Osteoblast (primary cell): ENCODE measurements around the gene ABCG1. TPM values are rescaled to one million over a fixed set of nuclear protein-coding genes. Genes with fewer than 3 reads are reported as not detected.

ENCODE experiments used
- DNase-seq: peaks from one replicate; pipeline ENCODE4 v3.0.0; 2011; ENCODE audit warnings: low spot score, mixed read lengths; ENCODE audit not compliant: insufficient read length; ENCODE audit errors: missing footprints
- H2AFZ ChIP-seq: 2 replicates; pipeline ENCODE4 v1.6.0; 2011; ENCODE audit warnings: mild to moderate bottlenecking, low read length
- H3K27ac ChIP-seq: 2 replicates; pipeline ENCODE4 v1.5.1; 2011; ENCODE audit warnings: mild to moderate bottlenecking, low read depth, low read length, moderate library complexity
- H3K27me3 ChIP-seq: 2 replicates; pipeline ENCODE4 v1.6.0; 2012; ENCODE audit warnings: mild to moderate bottlenecking, control low read depth, inconsistent platforms, low read length, moderate library complexity; ENCODE audit not compliant: insufficient read depth
- H3K36me3 ChIP-seq: 2 replicates; pipeline ENCODE4 v1.5.1; 2011; ENCODE audit warnings: mild to moderate bottlenecking, low read length, control low read depth, moderate library complexity; ENCODE audit not compliant: insufficient read depth
- H3K4me1 ChIP-seq: 2 replicates; pipeline ENCODE4 v1.5.1; 2011; ENCODE audit warnings: mild to moderate bottlenecking, low read length, control low read depth, moderate library complexity; ENCODE audit not compliant: insufficient read depth
- H3K4me2 ChIP-seq: 2 replicates; pipeline ENCODE4 v1.6.0; 2011; ENCODE audit warnings: mild to moderate bottlenecking, low read length; ENCODE audit not compliant: insufficient read depth
- H3K4me3 ChIP-seq: fragments of 200-600 bp; sonication (generic); 3 replicates; pipeline ENCODE4 v1.5.1; 2012; ENCODE audit warnings: mild to moderate bottlenecking, low read length, inconsistent platforms; ENCODE audit not compliant: insufficient read depth
- H3K79me2 ChIP-seq: 2 replicates; pipeline ENCODE4 v1.6.0; 2012; ENCODE audit warnings: mild to moderate bottlenecking, low read length, control low read depth, inconsistent platforms; ENCODE audit not compliant: insufficient read depth
- H3K9me3 ChIP-seq: 2 replicates; pipeline ENCODE4 v1.5.1; 2011; ENCODE audit warnings: low read depth, low read length, control low read depth
- H4K20me1 ChIP-seq: 2 replicates; pipeline ENCODE4 v1.6.0; 2012; ENCODE audit warnings: mild to moderate bottlenecking, low read length, control low read depth; ENCODE audit not compliant: insufficient read depth
- CTCF ChIP-seq: IDR thresholded peaks from 2 replicates; pipeline ENCODE4 v1.5.1; 2011; ENCODE audit warnings: mild to moderate bottlenecking, low read depth, low read length, moderate library complexity; ENCODE audit errors: extremely low read depth
- total RNA-seq: library from RNA; depleted of rRNA; stranded (reverse); fragments of >200 nt; gene quantifications from 2 replicates; pipeline ENCODE4 v1.2.3, GENCODE V29; 2012

Gene ABCG1
- total RNA-seq, 1 donor, result 0.72 TPM

GRCh38 chr21:42343101-42343500 lies 124.2 kb downstream of the ABCG1 start:
- Histone ChIP-seq H3K9me3 (no peaks in the 10 kb centered on the region), H4K20me1 (no peaks in the 10 kb centered on the region), H2AFZ (no peak overlapping the region), H3K27me3 (no peaks in the 10 kb centered on the region), H3K36me3 (no peaks in the 10 kb centered on the region), H3K27ac (no peak overlapping the region), H3K79me2 (no peaks in the 10 kb centered on the region), H3K4me3 (no peak overlapping the region), H3K4me2 (no peak overlapping the region), H3K4me1 (no peaks in the 10 kb centered on the region)
- no peak for TF ChIP-seq CTCF
- no peak for DNase-seq

- no peaks in the 10 kb centered on the region for H3K36me3 ChIP-seq
- no peak overlapping the region for H2AFZ ChIP-seq
- no peak overlapping the region for H3K27ac ChIP-seq
- no peak for DNase-seq
- H3K9me3 ChIP-seq, result no peaks in the 10 kb centered on the region
- H3K79me2 ChIP-seq, result no peaks in the 10 kb centered on the region
- H3K4me2 ChIP-seq, result no peak overlapping the region
- no peak for TF ChIP-seq CTCF
- H4K20me1 ChIP-seq, result no peaks in the 10 kb centered on the region
- H3K27me3 ChIP-seq, result no peaks in the 10 kb centered on the region
- no peak overlapping the region for H3K4me3 ChIP-seq
- no peaks in the 10 kb centered on the region for H3K4me1 ChIP-seq
These were observed 124.6 kb downstream of the ABCG1 start for GRCh38 chr21:42343556-42343955.

- no peak overlapping the region for H3K4me3 ChIP-seq
- H2AFZ ChIP-seq, result no peak overlapping the region
- no peaks in the 10 kb centered on the region for H3K27me3 ChIP-seq
- H3K4me2 ChIP-seq, result no peak overlapping the region
- TF ChIP-seq CTCF, result no peak
- no peaks in the 10 kb centered on the region for H3K36me3 ChIP-seq
- H3K9me3 ChIP-seq, result no peaks in the 10 kb centered on the region
- H4K20me1 ChIP-seq, result no peaks in the 10 kb centered on the region
- no peaks in the 10 kb centered on the region for H3K79me2 ChIP-seq
- DNase-seq, result no peak
- H3K4me1 ChIP-seq, result no peaks in the 10 kb centered on the region
- H3K27ac ChIP-seq, result no peak overlapping the region
These were observed 125.1 kb downstream of the ABCG1 start for GRCh38 chr21:42343963-42344510.

GRCh38 chr21:42344631-42345030 lies 125.7 kb downstream of the ABCG1 start:
- no peaks in the 10 kb centered on the region for H3K9me3 ChIP-seq
- no peak overlapping the region for H3K4me3 ChIP-seq
- no peaks in the 10 kb centered on the region for H3K79me2 ChIP-seq
- no peak overlapping the region for H2AFZ ChIP-seq
- no peak for DNase-seq
- H3K4me1 ChIP-seq, result no peaks in the 10 kb centered on the region
- H3K27ac ChIP-seq, result no peak overlapping the region
- H4K20me1 ChIP-seq, result no peaks in the 10 kb centered on the region
- H3K4me2 ChIP-seq, result no peak overlapping the region
- H3K36me3 ChIP-seq, result no peaks in the 10 kb centered on the region
- no peak for TF ChIP-seq CTCF
- no peaks in the 10 kb centered on the region for H3K27me3 ChIP-seq
